Amniotic stem cell (primary cell): ENCODE data around the gene STIM1.
"Not testable (repeated sequence)": the region's sequence is repeated elsewhere in the genome, so short reads cannot be mapped to it uniquely, and the experiment has no call there.

Experiments used
- DNase-seq: peaks from one replicate; lab custom pipeline; 2025; lab: John Stamatoyannopoulos, UW

Gene STIM1

DNA sequence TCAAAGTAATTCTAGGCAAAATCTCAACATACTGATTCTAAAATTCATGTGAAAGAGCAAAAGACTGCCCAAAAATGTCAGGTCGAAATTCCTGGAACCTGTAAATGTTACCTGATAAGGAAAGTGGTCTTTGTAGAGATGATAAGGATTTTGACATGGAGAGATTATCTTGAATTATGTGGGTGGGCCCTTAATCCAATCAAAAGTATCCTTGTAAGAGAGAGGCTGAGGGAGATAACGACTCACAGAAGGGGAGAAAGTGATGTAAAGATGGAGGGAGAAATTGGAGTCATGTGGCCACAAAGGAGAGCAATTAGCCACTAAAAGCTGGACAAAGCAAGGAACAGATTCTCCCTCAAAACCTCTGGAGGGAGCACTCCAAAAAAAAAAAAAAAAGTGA, 259.7 kb downstream of the STIM1 start:
- no peak for DNase-seq

DNA sequence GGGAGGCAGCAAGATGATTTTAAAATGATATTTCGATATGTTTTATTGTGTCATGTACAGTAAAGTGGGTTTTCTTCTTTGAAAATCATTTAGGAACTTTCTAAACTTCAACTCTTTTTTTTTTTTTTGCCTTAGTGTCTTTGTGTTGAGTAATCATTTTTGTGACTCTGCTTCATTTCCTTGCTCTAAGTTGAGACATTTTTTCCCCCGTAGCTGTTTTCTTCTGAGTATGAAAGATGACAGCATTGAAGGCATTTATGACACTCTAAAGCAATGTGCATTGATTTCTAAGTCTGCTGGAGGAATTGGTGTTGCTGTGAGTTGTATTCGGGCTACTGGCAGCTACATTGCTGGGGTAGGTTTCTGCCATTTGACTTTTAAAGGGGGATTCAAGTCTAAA, 262.6 kb downstream of the STIM1 start:
- peak; percentile 25 for DNase-seq

DNA sequence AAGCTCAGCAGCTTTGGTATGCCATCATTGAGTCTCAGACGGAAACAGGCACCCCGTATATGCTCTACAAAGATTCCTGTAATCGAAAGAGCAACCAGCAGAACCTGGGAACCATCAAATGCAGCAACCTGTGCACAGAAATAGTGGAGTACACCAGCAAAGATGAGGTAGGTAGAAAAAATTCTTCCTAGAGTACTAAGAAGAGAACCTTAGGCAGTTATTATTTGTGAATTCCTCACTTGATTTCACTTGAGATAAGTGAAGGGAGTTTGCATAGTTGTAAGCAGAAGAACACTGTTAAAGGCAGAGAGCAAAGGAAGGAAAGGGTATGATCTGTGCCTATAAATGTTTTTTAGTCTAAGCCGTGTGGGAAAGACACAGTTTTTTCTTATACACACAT, 267.8 kb downstream of the STIM1 start:
- DNase-seq: no peak

GRCh38 chr11:4125141-4125540, 269.7 kb downstream of the STIM1 start:
- no peak for DNase-seq

- no peak for DNase-seq
These were observed 271.9 kb downstream of the STIM1 start for GRCh38 chr11:4127357-4127756.

DNA sequence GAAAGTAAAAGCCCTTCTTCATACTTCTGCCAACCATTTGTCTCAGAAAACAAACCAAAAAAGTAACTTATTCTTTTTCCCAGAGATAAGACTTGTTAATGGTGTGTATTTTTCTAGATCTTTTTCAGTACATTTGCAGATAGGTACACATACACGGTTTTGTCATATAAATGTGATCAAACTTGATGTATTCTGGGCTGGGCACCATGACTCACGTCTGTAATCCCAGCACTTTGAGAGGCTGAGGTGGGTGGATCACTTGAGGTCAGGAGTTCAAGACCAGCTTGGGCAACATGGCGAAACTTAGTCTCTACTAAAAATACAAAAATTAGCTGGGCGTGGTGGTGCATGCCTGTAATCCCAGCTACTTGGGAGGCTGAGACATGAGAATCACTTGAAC, 274.8 kb downstream of the STIM1 start:
- DNase-seq: not testable (repeated sequence)

GRCh38 chr11:4134806-4135205, 279.3 kb downstream of the STIM1 start:
- DNase-seq: no peak

DNA sequence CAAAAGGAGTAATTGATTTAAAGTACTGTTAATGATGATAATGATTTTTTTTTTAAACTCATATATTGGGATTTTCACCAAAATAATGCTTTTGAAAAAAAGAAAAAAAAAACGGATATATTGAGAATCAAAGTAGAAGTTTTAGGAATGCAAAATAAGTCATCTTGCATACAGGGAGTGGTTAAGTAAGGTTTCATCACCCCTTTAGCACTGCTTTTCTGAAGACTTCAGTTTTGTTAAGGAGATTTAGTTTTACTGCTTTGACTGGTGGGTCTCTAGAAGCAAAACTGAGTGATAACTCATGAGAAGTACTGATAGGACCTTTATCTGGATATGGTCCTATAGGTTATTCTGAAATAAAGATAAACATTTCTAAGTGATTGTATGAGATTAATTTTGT, 283.0 kb downstream of the STIM1 start:
- DNase-seq: no peak

- no peak for DNase-seq
These were observed 284.7 kb downstream of the STIM1 start for GRCh38 chr11:4140067-4140636.
